K562 (cell line): ENCODE measurements around the gene METAP1D. TPM values are rescaled to one million over a fixed set of nuclear protein-coding genes. Genes with fewer than 3 reads are reported as not detected.

ENCODE experiments used
- ATF7 ChIP-seq: fragments of 450-650 bp; IDR thresholded peaks from 2 replicates; pipeline ENCODE4 v1.7.1; 2014; ENCODE audit warnings: mild to moderate bottlenecking, moderate library complexity
- BRD9 ChIP-seq: fragments of 450-650 bp; IDR thresholded peaks from 2 replicates; pipeline ENCODE4 v1.6.1; 2018; ENCODE audit warnings: low read depth; ENCODE audit not compliant: partially characterized antibody
- CBFA2T2 ChIP-seq: fragments of 450-650 bp; conservative IDR thresholded peaks from 2 replicates; pipeline ENCODE4 v1.6.1; 2017; ENCODE audit warnings: mild to moderate bottlenecking
- CC2D1A ChIP-seq: fragments of 450-650 bp; IDR thresholded peaks from 2 replicates; pipeline ENCODE4 v1.6.1; 2017; ENCODE audit warnings: mild to moderate bottlenecking
- CHD2 ChIP-seq: IDR thresholded peaks from 2 replicates; pipeline ENCODE4 v1.6.1; 2011; ENCODE audit warnings: low read depth, low read length
- E2F1 ChIP-seq: sonication (generic); formaldehyde crosslinking; IDR thresholded peaks from 2 replicates; pipeline ENCODE4 v1.8.1; 2023; ENCODE audit warnings: mild to moderate bottlenecking, missing genetic modification reagents, moderate library complexity
- E2F8 ChIP-seq: fragments of 450-650 bp; IDR thresholded peaks from 2 replicates; pipeline ENCODE4 v1.7.1; 2018; ENCODE audit warnings: mild to moderate bottlenecking, low read depth; ENCODE audit not compliant: partially characterized antibody
- HLTF ChIP-seq: fragments of 450-650 bp; IDR thresholded peaks from 2 replicates; pipeline ENCODE4 v1.6.1; 2016
- HNRNPH1 ChIP-seq: fragments of 200-400 bp; formaldehyde crosslinking; optimal IDR thresholded peaks from 2 replicates; pipeline ENCODE3; 2017; ENCODE audit warnings: low read depth, mild to moderate bottlenecking, low read length, moderate library complexity
- JUNB ChIP-seq: fragments of 450-650 bp; formaldehyde crosslinking; conservative IDR thresholded peaks from 2 replicates; pipeline ENCODE4 v1.4.0; 2020; ENCODE audit warnings: mild to moderate bottlenecking
- MAX ChIP-seq: sonication (generic); formaldehyde crosslinking; IDR thresholded peaks from 2 replicates; pipeline ENCODE4 v1.9.0; 2022; ENCODE audit warnings: mild to moderate bottlenecking, missing genetic modification reagents
- NFRKB ChIP-seq: fragments of 450-650 bp; IDR thresholded peaks from 2 replicates; pipeline ENCODE4 v1.6.1; 2016; ENCODE audit warnings: low read depth
- PTBP1 ChIP-seq: fragments of 200-400 bp; formaldehyde crosslinking; IDR thresholded peaks from 2 replicates; pipeline ENCODE4 v1.6.1; 2017; ENCODE audit warnings: low read depth, low read length
- SLC30A9 ChIP-seq: fragments of 250-450 bp; sonication (Bioruptor Pico); IDR thresholded peaks from 2 replicates; pipeline ENCODE4 v1.8.0; 2022; ENCODE audit warnings: mild to moderate bottlenecking, moderate library complexity
- TRIM25 ChIP-seq: fragments of 450-650 bp; IDR thresholded peaks from 2 replicates; pipeline ENCODE4 v1.7.0; 2016; ENCODE audit warnings: borderline replicate concordance
- TRIM28 ChIP-seq: fragments of 450-650 bp; IDR thresholded peaks from 2 replicates; pipeline ENCODE4 v1.6.1; 2017
- VEZF1 ChIP-seq: fragments of 200-800 bp; sonication (Bioruptor generic); IDR thresholded peaks from 2 replicates; pipeline ENCODE4 v1.6.1; 2017; ENCODE audit warnings: missing genetic modification characterization, missing compliant biosample characterization
- ZNF253 ChIP-seq: fragments of 250-450 bp; sonication (Bioruptor Pico); conservative IDR thresholded peaks from 2 replicates; pipeline ENCODE4 v1.6.1; 2021; ENCODE audit warnings: mild to moderate bottlenecking
- polyA plus RNA-seq, 8 experiments: library from polyadenylated mRNA; depleted of rRNA in 4 of 8; stranded (reverse) in 5 of 8; unstranded in 3 of 8; fragments of >200 nt; fragmentation: Nextera tagmentation in 2 of 8; fragmentation: Illumina TruSeq in 1 of 8; extraction: Ambion mirVana in 2 of 8; extraction: Trizol in 1 of 8; gene quantifications; 2 replicates each; pipeline versions ENCODE4 v1.2.1 to v1.2.3, GENCODE V29; 2011 to 2014; ENCODE audit warnings: inconsistent platforms in 1 of 8, missing spikeins in 1 of 8
- total RNA-seq, 7 experiments: library from RNA; depleted of rRNA in 6 of 7; stranded (reverse); fragments of >200 nt in 6 of 7; fragmentation: Illumina TruSeq in 2 of 7; extraction: Trizol in 2 of 7; gene quantifications; 2 replicates each; pipeline versions ENCODE4 v1.2.1 to v1.2.3, GENCODE V29; 2011 to 2021; ENCODE audit warnings: low replicate concordance in 1 of 7

The METAP1D gene
- total and polyA plus RNA-seq, 9 of the 15 experiments (the other 6 are each of a cell fraction or from before 2014, with no cell fraction given), result 8.0 to 23.4 (median 15.7) TPM

GRCh38 chr2:172048508-172049503 lies 49.1 kb downstream of the METAP1D start (continued):
- TF ChIP-seq E2F8, result no peak
- no peak for TF ChIP-seq JUNB (CRISPR knock-in tag)
- no peak for TF ChIP-seq E2F1 (CRISPR knock-in tag)
- peak; percentile 83 for TF ChIP-seq NFRKB
- TF ChIP-seq MAX, result no peak
- no peak for TF ChIP-seq CHD2
- no peak for TF ChIP-seq TRIM25
- no peak for TF ChIP-seq CC2D1A
- no peak for TF ChIP-seq ZNF253 (CRISPR knock-in tag)
- peak; percentile 73 for TF ChIP-seq BRD9
- no peak for TF ChIP-seq PTBP1
- no peak for TF ChIP-seq ATF7
- TF ChIP-seq HNRNPH1, result no peak
- peak; percentile 43 for TF ChIP-seq VEZF1
- no peak for TF ChIP-seq TRIM28
- TF ChIP-seq SLC30A9 (CRISPR knock-in tag), result no peak
- TF ChIP-seq CBFA2T2, result no peak; the same call in 1 of the 2 replicates
- TF ChIP-seq HLTF, result no peak
